ENCODE data around the gene NEK6. TPM values are rescaled to one million over a fixed set of nuclear protein-coding genes. Genes with fewer than 3 reads are reported as not detected.

NEK6 gene
- total and polyA plus RNA-seq, 2 of the 8 experiments (the other 6 are each of a cell fraction or from before 2014, with no cell fraction given), result 17.7 to 19.7 TPM

- TF ChIP-seq EP300 (IDR thresholded peaks at IDR 0.05; ENCODE audit: borderline replicate concordance in 1 of 2, low read depth in 2 of 2, low read length in 2 of 2), result no peak
Observed at GRCh38 chr9:124257844-124258606, at the start of gene NEK6 (continued).

All from H1 (cell line).